CD4-positive, alpha-beta memory T cell (primary cell): ENCODE measurements around the gene RFC1. TPM values are rescaled to one million over a fixed set of nuclear protein-coding genes. Genes with fewer than 3 reads are reported as not detected.
A peak's percentile ranks its signal among the peaks of the same experiment; 100 is the strongest.

Experiments used
- CTCF ChIA-PET: fragments of 350-600 bp; sonication (Branson Sonifier 250); formaldehyde crosslinking; loops from one replicate; lab custom pipeline; 2021; ENCODE audit warnings: inconsistent platforms; ENCODE audit not compliant: partially characterized antibody; lab: Charles Lee
- POLR2A ChIA-PET: fragments of 350-600 bp; sonication (Branson Sonifier 250); formaldehyde crosslinking; loops from one replicate; lab custom pipeline; 2021; ENCODE audit not compliant: partially characterized antibody; lab: Charles Lee
- DNase-seq, 5 donors: peaks; one replicate each; pipeline versions ENCODE4 v3.0.0 to v3.0.0-alpha.2; 2020 to 2022; ENCODE audit warnings: mixed read lengths in 1 of 5
- H3K27ac ChIP-seq: one replicate; pipeline ENCODE4 v1.7.0; 2013; ENCODE audit warnings: low read depth, low read length
- H3K27me3 ChIP-seq: 2 replicates; pipeline ENCODE4 v1.7.0; 2013; ENCODE audit warnings: mild to moderate bottlenecking, low read length, moderate library complexity; ENCODE audit not compliant: insufficient read depth
- H3K36me3 ChIP-seq: 2 replicates; pipeline ENCODE4 v1.7.0; 2013; ENCODE audit warnings: mild to moderate bottlenecking, low read length, moderate library complexity; ENCODE audit not compliant: insufficient read depth
- H3K4me1 ChIP-seq: 2 replicates; pipeline ENCODE4 v1.7.0; 2013; ENCODE audit warnings: mild to moderate bottlenecking, low read length, moderate library complexity; ENCODE audit not compliant: insufficient read depth
- H3K4me3 ChIP-seq, 2 donors: one replicate each; pipeline ENCODE4 v1.7.0; 2013; ENCODE audit warnings: low read length in 2 of 2, mild to moderate bottlenecking in 1 of 2
- H3K9me3 ChIP-seq, 2 donors: one replicate each; pipeline ENCODE4 v1.7.0; 2013; ENCODE audit warnings: low read length in 2 of 2, control low read depth in 1 of 2; ENCODE audit not compliant: control insufficient read depth in 1 of 2
- H3K27ac Mint-ChIP-seq, 7 donors: one replicate each; pipeline ENCODE4 v1.8.0; 2020 to 2021; ENCODE audit warnings: mixed read lengths in 7 of 7, mild to moderate bottlenecking in 6 of 7, inconsistent platforms in 3 of 7, moderate library complexity in 3 of 7
- H3K27me3 Mint-ChIP-seq, 2 donors: one replicate each; pipeline ENCODE4 v1.8.0; 2020 to 2021; ENCODE audit warnings: mixed read lengths in 2 of 2
- H3K36me3 Mint-ChIP-seq, 2 donors: one replicate each; pipeline ENCODE4 v1.8.0; 2020 to 2021; ENCODE audit warnings: mixed read lengths in 2 of 2, inconsistent platforms in 1 of 2, mild to moderate bottlenecking in 1 of 2
- H3K4me1 Mint-ChIP-seq, 4 donors: one replicate each; pipeline ENCODE4 v1.8.0; 2020 to 2021; ENCODE audit warnings: mixed read lengths in 4 of 4, mild to moderate bottlenecking in 1 of 4
- H3K4me3 Mint-ChIP-seq, 8 donors: one replicate each; pipeline ENCODE4 v1.8.0; 2020 to 2021; ENCODE audit warnings: mixed read lengths in 8 of 8, mild to moderate bottlenecking in 7 of 8, moderate library complexity in 6 of 8, inconsistent platforms in 3 of 8
- H3K9me3 Mint-ChIP-seq, 8 donors: one replicate each; pipeline ENCODE4 v1.8.0; 2020 to 2021; ENCODE audit warnings: mixed read lengths in 8 of 8, mild to moderate bottlenecking in 5 of 8, inconsistent platforms in 3 of 8, moderate library complexity in 1 of 8
- intact Hi-C: fragments of 100-400 bp; cut with micrococcal nuclease; formaldehyde crosslinking; loops from one replicate; pipeline ENCODE4 v1.15.1; 2023
- polyA plus RNA-seq, 2 donors: library from polyadenylated mRNA; unstranded; fragments of 300-500 nt; fragmentation: Illumina TruSeq; gene quantifications; one replicate each; pipeline ENCODE4 v1.2.3, GENCODE V29; 2021
- total RNA-seq, 2 experiments: library from RNA; stranded (reverse); gene quantifications; one replicate each; pipeline ENCODE4 v1.2.3, GENCODE V29; 2021

RFC1 gene
- total and polyA plus RNA-seq, 4 experiments from 2014 or later: 6.2 to 70.6 (median 54.3) TPM

DNA sequence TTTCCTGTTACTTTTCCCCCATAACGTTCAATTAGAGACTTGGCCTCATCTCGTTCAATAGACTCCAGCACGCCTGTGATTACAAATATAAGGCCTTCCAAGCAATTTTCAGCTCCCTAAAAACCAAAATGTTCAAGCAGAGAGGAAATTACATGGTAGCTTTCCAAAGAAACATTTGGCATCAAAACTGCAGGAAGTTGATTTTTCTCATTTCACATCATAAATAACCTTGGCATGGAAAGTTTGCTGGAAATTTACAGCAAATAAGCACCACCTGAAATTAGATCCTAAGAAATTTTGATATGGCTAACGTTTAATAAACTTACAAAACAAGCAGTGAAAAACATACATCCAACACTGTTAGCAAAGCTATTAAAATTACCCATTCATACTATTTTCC, 53.3 kb downstream of the RFC1 start:
- H3K27ac Mint-ChIP-seq: peak overlapping the region in 1 of 7 donors; percentile 47
- H3K27ac ChIP-seq: no peak overlapping the region

GRCh38 chr4:39308611-39309010, 57.6 kb downstream of the RFC1 start:
- H3K27me3 ChIP-seq: no peaks in the 10 kb centered on the region
- Mint-ChIP-seq H3K27me3 (no peaks in the 10 kb centered on the region), H3K36me3 (peaks cover 67 to 75% of the 10 kb centered on the region in 2 donors), H3K4me1 (peaks cover 0 to 3% (median 0%) of the 10 kb centered on the region in 4 donors), H3K27ac (peak overlapping the region in 2 of 7 donors; percentile 14 to 76), H3K4me3 (no peak overlapping the region), H3K9me3 (no peaks in the 10 kb centered on the region)
- intact Hi-C loops: no loop called here
- no peaks in the 10 kb centered on the region for H3K9me3 ChIP-seq
- no peak overlapping the region for H3K27ac ChIP-seq
- DNase-seq: no peak
- H3K36me3 ChIP-seq: peaks cover 48% of the 10 kb centered on the region
- ChIA-PET POLR2A (no interaction called here), CTCF (no interaction called here)
- H3K4me1 ChIP-seq: no peaks in the 10 kb centered on the region
- H3K4me3 ChIP-seq: no peak overlapping the region

More for the DNA sequence above, 53.3 kb downstream of the RFC1 start:
- no peaks in the 10 kb centered on the region for H3K4me1 ChIP-seq
- H3K4me1 Mint-ChIP-seq: peaks cover 0 to 3% (median 0%) of the 10 kb centered on the region in 4 donors
- intact Hi-C loops: no loop called here
- POLR2A ChIA-PET: no interaction called here
- no peak overlapping the region for H3K4me3 Mint-ChIP-seq
- DNase-seq: no peak
- H3K36me3 Mint-ChIP-seq: peaks cover 49 to 58% of the 10 kb centered on the region in 2 donors
- H3K9me3 Mint-ChIP-seq: no peaks in the 10 kb centered on the region
- H3K4me3 ChIP-seq: no peak overlapping the region
- no peaks in the 10 kb centered on the region for H3K27me3 Mint-ChIP-seq
- CTCF ChIA-PET: no interaction called here
- H3K36me3 ChIP-seq: peaks cover 46% of the 10 kb centered on the region
- no peaks in the 10 kb centered on the region for H3K27me3 ChIP-seq
- no peaks in the 10 kb centered on the region for H3K9me3 ChIP-seq

DNA sequence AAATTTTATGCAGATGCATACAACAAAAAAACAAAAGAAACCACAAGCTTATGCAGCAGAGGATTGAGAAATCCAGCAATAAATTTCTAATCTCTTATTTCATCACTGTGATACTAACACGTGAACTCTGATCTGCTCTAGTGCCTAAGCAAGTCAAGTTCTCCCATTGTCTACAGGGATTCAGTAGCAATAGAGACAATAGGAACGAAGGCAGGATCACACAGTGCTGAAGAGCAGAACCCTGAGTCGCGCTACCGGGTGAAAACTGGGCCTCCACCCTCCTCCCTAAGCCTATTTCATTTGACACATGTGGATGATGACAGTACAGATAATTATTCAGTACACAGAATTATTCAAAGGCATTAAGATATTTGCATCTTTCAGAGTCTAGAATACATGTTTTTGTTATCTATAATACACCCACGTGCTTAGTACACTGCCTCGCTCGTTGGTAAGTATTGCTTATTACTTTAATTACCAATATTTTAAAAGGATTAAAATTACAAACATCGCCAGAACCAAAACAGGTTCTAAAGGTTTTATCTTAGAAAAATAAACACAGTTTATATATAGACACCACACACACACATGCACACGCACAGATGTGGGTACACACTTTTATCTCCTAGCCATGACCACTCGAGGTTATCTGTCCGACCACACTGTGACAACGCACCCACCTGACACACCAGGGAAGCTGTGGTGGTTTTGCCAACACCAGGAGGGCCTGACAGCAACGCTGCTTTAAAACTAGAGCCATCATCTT, 60.1 kb downstream of the RFC1 start:
- POLR2A ChIA-PET: no interaction called here
- H3K27me3 ChIP-seq: no peaks in the 10 kb centered on the region
- H3K4me3 ChIP-seq: no peak overlapping the region
- Mint-ChIP-seq H3K27ac (peak overlapping the region in 2 of 7 donors; percentile 5 to 63), H3K4me3 (no peak overlapping the region), H3K9me3 (no peaks in the 10 kb centered on the region), H3K36me3 (peaks cover 62 to 72% of the 10 kb centered on the region in 2 donors), H3K4me1 (peaks cover 0 to 3% (median 0%) of the 10 kb centered on the region in 4 donors), H3K27me3 (no peaks in the 10 kb centered on the region)
- intact Hi-C loops: no loop called here
- H3K36me3 ChIP-seq: peaks cover 51% of the 10 kb centered on the region
- H3K4me1 ChIP-seq: no peaks in the 10 kb centered on the region
- CTCF ChIA-PET: no interaction called here
- no peaks in the 10 kb centered on the region for H3K9me3 ChIP-seq
- H3K27ac ChIP-seq: no peak overlapping the region
- no peak for DNase-seq

GRCh38 chr4:39304651-39305050, 61.5 kb downstream of the RFC1 start:
- H3K4me1 Mint-ChIP-seq: peaks cover 0 to 3% (median 0%) of the 10 kb centered on the region in 4 donors
- POLR2A ChIA-PET: no interaction called here
- H3K36me3 Mint-ChIP-seq: peaks cover 67 to 75% of the 10 kb centered on the region in 2 donors
- H3K4me3 ChIP-seq: no peak overlapping the region
- intact Hi-C loops: no loop called here
- no peaks in the 10 kb centered on the region for H3K9me3 Mint-ChIP-seq
- H3K4me3 Mint-ChIP-seq: no peak overlapping the region
- H3K4me1 ChIP-seq: no peaks in the 10 kb centered on the region
- CTCF ChIA-PET: no interaction called here
- H3K36me3 ChIP-seq: peaks cover 54% of the 10 kb centered on the region
- H3K27ac ChIP-seq: no peak overlapping the region
- H3K27ac Mint-ChIP-seq: no peak overlapping the region
- no peaks in the 10 kb centered on the region for H3K9me3 ChIP-seq
- H3K27me3 ChIP-seq: no peaks in the 10 kb centered on the region
- no peak for DNase-seq
- H3K27me3 Mint-ChIP-seq: no peaks in the 10 kb centered on the region

DNA sequence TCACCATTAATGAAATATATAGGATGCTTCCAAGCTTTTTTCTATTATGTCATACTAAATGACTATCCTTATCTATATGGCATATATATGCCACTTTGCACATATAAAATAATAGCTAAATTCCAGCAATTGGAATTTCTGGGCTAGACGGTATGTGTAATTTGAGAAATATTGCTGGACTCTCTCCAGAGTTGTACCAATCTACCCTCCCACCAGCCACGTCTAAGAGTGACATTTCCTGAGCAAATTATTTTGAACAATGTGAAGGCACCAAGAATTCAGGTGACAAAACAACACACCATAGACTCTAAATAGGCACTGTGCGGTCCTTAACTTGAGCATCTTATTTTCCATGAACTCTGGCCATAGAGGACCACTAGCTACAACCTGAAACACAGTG, 62.3 kb downstream of the RFC1 start:
- H3K4me1 Mint-ChIP-seq: peaks cover 0 to 1% (median 0%) of the 10 kb centered on the region in 4 donors
- no peaks in the 10 kb centered on the region for H3K9me3 ChIP-seq
- no peak for DNase-seq
- H3K9me3 Mint-ChIP-seq: no peaks in the 10 kb centered on the region
- no peak overlapping the region for H3K4me3 Mint-ChIP-seq
- no peaks in the 10 kb centered on the region for H3K4me1 ChIP-seq
- H3K27me3 Mint-ChIP-seq: no peaks in the 10 kb centered on the region
- peaks cover 70 to 77% of the 10 kb centered on the region in 2 donors for H3K36me3 Mint-ChIP-seq
- intact Hi-C loops: no loop called here
- H3K4me3 ChIP-seq: no peak overlapping the region
- CTCF ChIA-PET: no interaction called here
- H3K27ac Mint-ChIP-seq: no peak overlapping the region
- H3K27me3 ChIP-seq: no peaks in the 10 kb centered on the region
- no peak overlapping the region for H3K27ac ChIP-seq
- POLR2A ChIA-PET: no interaction called here
- H3K36me3 ChIP-seq: peaks cover 56% of the 10 kb centered on the region

DNA sequence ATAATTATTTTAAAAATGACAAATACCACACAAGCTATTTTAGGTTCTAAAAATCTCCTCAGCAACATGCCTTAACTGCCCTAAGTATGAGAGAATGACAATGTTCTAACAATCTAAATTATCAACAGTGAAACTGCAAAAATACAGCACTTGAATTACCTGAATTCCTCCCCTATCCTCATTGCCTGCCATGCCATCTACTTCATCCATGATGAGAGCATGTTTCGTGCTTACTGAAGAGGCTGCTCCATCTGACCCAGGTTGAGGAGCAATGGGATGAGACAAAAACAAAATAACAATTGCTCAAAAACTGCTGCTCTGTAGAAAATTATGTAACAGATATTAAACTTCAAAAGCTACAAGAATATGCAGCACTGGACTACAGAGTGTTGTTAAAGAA, 63.3 kb downstream of the RFC1 start:
- POLR2A ChIA-PET: no interaction called here
- H3K9me3 ChIP-seq: no peaks in the 10 kb centered on the region

GRCh38 chr4:39295784-39296183, 70.4 kb downstream of the RFC1 start:
- DNase-seq: no peak
- intact Hi-C loops: no loop called here
- Histone ChIP-seq H3K27ac (no peak overlapping the region), H3K4me3 (no peak overlapping the region), H3K27me3 (no peaks in the 10 kb centered on the region), H3K4me1 (no peaks in the 10 kb centered on the region), H3K9me3 (no peaks in the 10 kb centered on the region), H3K36me3 (peaks cover 50% of the 10 kb centered on the region)
- POLR2A ChIA-PET: no interaction called here
- no peak overlapping the region for H3K4me3 Mint-ChIP-seq
- H3K27ac Mint-ChIP-seq: no peak overlapping the region
- H3K36me3 Mint-ChIP-seq: peaks cover 67 to 77% of the 10 kb centered on the region in 2 donors
- no peaks in the 10 kb centered on the region for H3K27me3 Mint-ChIP-seq
- peaks cover 0 to 5% (median 0%) of the 10 kb centered on the region in 8 donors for H3K9me3 Mint-ChIP-seq
- H3K4me1 Mint-ChIP-seq: no peaks in the 10 kb centered on the region
- CTCF ChIA-PET: no interaction called here

More for the DNA sequence above, 63.3 kb downstream of the RFC1 start:
- H3K27ac Mint-ChIP-seq: peak overlapping the region in 2 of 7 donors; percentile 7 to 60
- H3K4me1 ChIP-seq: no peaks in the 10 kb centered on the region
- H3K9me3 Mint-ChIP-seq: no peaks in the 10 kb centered on the region
- H3K27ac ChIP-seq: no peak overlapping the region
- intact Hi-C loops: no loop called here
- H3K4me3 Mint-ChIP-seq: no peak overlapping the region
- no peaks in the 10 kb centered on the region for H3K27me3 ChIP-seq
- no peak for DNase-seq
- H3K36me3 ChIP-seq: peaks cover 53% of the 10 kb centered on the region
- peaks cover 70 to 74% of the 10 kb centered on the region in 2 donors for H3K36me3 Mint-ChIP-seq
- no peaks in the 10 kb centered on the region for H3K27me3 Mint-ChIP-seq
- CTCF ChIA-PET: no interaction called here
- no peak overlapping the region for H3K4me3 ChIP-seq
- H3K4me1 Mint-ChIP-seq: no peaks in the 10 kb centered on the region
